Retina (tissue), 1 donor: ENCODE data around the gene ZNF586.
"Not testable (repeated sequence)": the region's sequence is repeated elsewhere in the genome, so short reads cannot be mapped to it uniquely, and the experiment has no call there.

Experiments
- DNase-seq: peaks from one replicate; pipeline ENCODE4 v3.0.0-alpha.2; 2016

Gene ZNF586

DNA sequence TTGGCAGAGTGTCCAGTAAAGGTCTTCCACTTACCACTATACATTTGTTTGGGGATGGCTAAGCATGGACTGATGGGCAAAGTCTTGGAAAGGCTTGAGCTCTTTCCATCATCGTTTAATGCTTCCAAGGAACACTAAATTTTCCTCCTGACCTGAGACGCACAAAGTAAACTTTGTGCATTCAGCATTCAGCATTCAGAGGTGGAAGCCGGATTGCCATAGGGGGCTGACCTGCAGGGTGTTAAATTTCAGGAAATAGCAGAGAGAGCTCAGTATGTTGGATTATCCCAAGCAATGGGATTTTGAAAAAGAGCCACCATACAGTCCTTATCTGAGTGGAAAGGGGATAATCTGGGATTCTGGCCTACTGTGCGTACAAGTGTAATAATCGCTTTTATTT lies 31.2 kb downstream of the ZNF586 start:
- no peak for DNase-seq

DNA sequence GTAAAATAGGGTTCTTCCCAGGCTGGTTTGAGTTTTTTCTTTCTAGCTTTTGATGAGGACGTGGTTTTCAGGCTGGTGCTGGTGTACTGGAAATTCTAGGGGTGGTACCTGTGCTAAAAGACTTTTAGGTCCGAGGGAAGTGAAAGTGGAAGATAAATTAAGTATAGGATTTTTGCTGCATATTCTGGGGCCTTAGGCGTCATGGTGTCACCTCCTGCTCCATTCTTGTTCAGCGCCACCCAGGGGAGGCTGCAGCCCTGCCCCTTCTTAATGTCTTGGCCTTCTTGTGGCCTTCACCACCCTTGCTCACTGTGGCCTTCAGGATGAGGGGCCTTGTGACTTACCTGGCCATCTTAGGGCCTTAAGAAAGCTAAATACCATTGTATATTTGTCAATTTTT lies 32.8 kb downstream of the ZNF586 start:
- no peak for DNase-seq

DNA sequence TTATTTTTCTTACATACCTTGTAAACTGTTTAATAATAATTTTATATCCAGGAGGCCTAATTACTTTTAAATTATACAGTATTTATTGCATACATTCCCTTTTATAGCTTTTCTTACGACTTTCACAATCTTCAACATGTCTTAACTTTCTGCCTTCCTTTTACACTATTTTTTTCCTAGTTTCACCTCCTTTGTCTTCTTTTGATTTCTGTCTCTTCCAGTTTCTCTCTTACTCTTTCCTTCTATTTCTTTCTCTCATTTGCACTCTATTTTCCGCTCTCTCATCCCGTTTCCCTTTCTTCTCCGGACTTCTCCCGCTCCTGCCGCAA lies 33.8 kb downstream of the ZNF586 start:
- no peak for DNase-seq

DNA sequence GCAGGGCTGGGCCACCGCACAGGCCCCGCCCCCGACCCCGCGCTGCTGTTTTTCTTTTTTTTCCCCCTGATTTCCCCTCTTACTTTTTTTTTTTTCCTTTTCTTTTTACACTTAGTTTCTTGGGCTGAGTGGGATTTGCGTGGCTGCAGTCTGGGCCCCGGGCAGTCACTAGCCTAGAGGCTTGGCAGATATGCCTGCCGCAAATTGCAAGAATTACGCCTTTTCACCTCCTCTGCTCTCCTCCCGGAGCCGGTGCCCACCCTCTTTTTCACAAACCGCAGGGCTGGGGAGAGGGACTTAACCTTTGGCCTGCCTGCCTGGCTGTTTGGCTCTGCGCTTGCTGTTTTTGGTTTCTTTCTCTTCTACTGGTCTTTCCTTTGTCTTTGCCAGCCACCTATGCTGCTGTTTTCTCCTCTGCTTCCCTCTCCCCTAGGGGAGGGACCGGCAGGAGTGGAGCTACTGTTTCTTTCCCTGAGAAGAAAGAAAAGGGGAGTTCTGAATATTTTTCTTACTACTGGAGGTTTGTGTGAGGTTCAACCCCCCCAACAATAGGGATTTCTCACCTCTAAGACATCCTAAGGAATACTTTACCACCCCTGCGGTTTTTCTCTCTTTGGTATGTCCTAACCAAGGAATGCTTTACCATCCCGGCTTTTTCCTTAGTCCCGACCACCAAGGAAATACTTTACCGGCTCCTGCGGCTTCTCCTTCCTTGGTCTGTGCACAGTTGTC lies 34.3 kb downstream of the ZNF586 start:
- DNase-seq = peak; percentile 83

DNA sequence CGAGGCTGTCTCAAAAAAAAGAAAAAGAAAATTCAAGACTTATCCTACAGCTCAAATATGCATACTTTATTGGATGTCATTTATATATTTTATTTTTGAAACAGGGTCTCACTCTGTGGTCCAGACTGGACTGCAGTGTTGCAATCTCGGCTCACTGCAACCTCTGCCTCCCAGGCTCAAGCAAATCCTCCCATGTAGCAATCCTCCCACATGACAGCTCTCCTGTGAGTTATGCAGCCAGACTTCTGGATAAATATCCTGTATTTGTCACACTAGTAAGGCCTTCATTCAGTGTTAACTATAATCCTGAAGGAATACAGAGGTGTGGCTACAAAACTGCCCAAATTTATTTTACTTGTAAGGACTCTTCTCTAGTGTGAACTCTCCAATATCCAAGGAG lies 38.1 kb downstream of the ZNF586 start:
- DNase-seq = no peak

DNA sequence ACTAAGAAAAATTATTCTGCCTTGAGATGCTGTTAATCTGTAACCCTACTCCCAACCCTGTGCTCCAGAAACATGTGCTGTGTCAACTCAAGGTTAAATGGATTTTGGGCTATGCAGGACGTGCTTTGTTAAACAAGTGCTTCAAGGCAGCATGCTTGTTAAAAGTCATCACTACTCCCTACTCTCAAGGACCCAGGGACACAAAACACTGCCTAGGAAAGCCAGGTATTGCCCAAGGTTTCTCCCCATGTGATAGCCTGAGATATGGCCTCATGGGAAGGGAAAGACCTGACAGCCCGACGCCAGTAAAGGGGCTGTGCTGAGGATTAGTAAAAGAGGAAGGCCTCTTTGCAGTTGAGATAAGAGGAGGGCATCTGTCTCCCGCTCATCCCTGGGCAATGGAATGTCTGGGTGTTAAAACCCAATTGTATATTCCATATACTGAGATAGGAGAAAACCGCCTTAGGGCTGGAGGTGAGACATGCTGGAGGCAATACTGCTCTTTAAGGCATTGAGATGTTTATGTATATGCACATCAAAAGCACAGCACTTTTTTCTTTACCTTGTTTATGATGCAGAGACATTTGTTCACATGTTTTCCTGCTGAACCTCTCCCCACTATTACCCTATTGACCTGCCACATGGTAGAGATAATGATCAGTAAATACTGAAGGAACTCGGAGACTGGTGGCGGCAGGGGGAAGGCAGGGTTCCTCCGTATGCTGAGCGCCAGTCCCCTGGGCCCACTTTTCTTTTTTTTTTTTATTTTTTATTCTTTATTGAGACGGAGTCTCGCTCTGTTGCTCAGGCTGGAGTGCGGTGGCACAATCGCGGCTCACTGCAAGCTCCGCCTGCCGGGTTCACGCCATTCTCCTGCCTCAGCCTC lies 41.2 kb downstream of the ZNF586 start:
- not testable (repeated sequence) for DNase-seq

DNA sequence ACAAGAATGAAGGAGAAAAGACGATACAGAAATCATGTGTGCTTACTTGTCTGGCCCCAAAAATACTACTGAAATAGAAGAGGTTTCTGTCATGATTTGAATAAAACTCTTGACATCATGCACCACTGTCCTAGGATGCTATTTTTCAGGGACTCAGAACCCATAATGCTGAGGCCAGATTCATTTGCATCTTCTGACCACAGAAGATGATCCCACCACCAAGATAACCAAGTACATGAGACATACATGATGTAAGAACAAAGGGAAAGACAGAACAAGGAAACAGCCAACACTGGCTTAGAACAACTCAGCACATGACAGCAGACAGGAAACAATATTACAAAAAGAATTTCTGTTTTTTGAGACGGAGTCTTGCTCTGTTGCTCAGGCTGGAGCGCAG lies 42.8 kb downstream of the ZNF586 start:
- no peak for DNase-seq

DNA sequence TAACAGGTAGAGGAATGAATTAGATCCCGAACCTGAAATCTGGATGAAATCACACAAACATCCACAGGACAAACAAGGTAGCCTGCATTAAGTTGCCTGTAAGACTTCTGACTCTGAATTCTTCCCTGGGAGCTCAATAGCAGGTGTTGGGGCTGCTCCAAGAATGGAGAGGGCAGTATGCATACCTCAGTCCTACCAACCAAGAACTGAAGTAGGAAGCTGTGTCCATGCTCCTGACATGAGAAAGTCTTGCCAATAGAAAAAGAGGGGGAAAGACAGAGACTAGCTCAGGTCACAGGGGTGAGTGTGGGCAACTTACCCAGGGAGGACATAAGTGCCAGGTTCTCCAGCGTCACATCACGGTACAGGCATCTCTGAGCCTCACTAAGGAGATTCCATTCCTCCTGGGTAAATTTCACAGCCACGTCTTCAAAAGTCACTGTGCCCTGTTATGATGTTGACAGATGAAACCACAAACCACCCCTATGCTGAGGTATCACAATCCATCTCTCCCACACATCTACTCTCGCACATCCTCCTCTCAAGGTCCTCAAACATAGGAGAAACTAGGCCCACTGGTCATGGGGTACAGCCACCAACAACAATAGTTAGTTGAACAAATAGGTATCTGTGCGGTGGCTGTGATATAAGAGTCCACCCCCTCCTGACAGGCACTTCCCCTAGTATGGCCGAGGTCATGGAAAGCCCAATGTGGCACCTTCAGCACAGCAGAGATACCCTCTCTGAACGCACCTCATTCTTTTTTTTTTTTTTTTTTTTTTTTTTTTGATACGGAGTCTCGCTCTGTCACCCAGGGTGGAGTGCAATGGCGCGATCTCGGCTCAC lies 43.7 kb downstream of the ZNF586 start:
- DNase-seq = not testable (repeated sequence)

DNA sequence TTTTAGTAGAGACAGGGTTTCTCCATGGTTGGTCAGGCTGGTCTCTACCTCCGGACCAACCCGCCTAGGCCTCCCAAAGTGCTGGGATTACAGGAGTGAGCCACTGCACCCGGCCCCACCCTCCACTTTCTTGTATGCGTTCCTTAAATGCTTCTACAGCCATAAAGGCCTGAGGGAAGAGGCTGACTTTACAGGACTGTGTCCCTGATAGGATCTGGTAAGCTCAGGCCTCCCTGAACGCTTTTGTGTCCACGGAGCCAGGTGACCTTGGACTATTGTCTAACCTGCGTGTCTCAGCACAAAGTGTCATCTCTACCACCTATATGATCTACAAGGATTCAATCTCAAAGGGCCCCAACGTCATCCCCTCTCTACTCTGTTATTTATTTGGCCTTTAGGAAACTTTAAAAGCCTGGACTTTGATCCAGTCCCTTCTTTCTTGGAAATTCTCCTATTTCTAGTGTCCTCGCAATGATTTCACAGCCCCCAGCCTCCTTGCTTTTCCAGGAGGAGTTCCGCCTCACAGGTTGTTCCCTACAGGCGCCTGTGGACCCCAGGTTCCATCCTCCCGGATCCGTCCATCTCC lies 44.5 kb downstream of the ZNF586 start:
- DNase-seq = no peak

DNA sequence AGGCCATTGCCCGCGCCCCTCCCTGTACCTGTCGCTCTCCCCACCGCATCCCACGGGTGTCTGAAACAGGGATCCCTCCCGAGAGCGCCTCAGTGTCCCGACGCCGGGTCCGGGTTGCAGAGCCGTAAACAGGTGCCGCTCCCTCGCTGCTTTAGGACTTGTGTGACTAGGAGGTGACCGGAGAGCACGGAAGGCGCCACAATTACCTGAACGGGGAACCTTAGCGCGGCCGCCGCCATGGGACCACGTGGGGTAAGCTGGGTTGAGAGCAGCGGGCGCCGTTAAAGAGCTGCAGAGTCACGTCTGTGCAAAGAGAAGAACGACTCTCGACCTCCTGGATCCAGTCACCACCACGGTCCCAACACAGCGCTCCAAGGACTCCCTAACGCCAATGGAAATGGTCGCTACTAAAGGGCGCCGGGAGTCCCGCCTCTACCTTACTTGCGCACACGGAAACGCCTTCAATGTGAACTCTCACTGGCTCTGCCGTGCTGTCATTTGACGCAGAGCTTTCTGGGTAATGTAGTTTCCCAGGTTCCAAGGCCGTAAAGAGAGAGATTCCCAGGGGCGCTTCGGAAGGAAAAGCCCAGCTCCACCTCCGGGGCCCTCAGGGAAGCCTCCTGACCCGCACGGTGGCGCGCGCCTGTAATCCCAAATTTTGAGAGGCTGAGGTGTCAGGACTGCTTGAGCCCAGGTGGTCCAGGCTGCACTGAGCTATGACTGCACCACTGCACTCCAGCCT lies 45.2 kb downstream of the ZNF586 start, which contains the start of gene ZNF552:
Gene ZNF552, minus strand, starts transcription at position 409 of the 742 bp plus-strand sequence. Its CDS starts 170 bp downstream, at position 239.
- peak; percentile 89 for DNase-seq

DNA sequence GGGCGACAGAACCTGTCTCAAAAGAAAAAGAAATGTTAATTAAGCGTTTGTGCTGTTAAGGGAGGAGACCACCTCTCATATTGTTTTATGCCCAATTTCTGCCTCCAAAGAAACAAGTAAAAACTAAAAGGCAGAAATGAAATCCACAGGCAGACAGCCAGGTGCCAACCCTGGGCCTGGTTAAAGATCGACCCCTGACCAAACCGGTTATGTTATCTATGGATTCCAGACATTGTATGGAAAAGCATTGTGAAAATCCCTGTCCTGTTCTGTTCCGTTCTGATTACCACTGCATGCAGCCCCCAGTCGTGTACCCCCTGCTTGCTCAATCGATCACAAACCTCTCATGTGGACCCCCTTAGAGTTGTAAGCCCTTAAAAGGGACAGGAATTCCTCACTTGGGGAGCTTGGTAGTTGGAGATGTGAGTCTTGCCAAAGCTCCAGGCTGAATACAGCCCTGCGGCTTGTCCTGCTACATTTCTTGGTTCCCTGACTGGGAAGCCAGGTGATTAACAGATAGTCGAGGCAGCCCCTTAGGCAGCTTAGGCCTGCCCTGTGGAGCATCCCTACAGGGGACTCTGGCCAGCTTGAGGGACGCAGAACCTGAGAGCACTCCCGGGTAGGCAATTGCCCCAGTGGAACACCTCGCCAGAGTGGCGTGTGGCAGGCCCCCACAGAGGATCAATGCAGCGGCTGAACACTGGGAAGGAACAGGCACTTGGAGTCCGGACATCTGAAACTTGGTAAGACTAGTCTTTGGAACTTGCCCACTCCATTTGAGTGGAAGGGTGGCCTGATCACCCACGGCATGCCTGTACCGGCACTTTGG lies 46.0 kb downstream of the ZNF586 start:
- DNase-seq = no peak

DNA sequence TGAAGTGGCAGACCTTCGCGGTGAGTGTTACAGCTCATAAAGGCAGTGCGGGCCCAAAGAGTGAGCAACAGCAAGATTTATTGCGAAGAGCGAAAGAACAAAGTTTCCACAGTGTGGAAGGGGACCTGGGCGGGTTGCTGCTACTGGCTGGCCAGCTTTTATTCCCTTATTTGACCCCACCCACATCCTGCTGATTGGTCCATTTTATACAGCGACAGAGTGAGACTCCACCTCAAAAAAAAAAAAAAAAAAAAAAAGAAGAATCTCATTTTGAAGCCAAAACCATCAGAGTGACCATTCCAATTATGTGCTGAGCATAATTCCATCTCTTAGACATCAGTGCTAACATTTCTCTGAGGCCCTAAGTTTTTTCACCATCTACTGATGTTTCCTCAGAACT lies 47.2 kb downstream of the ZNF586 start:
- no peak for DNase-seq

DNA sequence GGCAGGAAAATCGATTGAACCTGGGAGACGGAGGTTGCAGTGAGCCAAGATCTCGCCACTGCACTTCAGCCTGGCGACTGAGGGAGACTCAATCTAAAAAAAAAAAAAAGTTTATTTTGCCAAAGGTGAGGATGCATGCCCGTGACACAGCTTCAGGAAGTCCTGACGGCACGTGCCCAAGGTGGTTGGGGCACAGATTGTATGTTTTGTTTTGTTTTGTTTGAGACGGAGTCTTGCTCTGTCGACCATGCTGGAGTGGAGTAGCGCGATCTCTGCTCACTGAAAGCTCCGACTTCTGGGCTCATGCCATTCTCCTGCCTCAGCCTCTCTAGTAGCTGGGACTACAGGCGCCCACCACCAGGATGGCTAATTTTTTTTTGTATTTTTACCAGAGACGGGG lies 48.5 kb downstream of the ZNF586 start:
- DNase-seq = no peak

DNA sequence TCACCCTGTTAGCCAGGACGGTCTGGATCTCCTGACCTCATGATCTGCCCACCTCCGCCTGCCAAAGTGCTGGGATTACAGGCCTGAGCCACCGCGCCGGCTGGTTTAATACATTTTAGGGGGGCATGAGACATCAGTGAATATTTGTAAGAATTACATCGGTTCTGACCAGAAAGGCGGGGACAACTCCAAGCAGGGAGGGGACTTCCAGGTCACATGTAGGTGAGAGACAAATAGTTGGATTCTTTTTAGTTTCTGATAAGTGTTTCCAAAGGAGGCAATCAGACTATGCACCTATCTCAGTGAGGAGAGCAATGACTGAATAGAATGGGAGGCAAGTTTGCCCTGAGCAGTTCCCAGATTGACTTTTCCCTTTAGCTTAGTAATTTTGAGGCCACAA lies 48.9 kb downstream of the ZNF586 start:
- no peak for DNase-seq

DNA sequence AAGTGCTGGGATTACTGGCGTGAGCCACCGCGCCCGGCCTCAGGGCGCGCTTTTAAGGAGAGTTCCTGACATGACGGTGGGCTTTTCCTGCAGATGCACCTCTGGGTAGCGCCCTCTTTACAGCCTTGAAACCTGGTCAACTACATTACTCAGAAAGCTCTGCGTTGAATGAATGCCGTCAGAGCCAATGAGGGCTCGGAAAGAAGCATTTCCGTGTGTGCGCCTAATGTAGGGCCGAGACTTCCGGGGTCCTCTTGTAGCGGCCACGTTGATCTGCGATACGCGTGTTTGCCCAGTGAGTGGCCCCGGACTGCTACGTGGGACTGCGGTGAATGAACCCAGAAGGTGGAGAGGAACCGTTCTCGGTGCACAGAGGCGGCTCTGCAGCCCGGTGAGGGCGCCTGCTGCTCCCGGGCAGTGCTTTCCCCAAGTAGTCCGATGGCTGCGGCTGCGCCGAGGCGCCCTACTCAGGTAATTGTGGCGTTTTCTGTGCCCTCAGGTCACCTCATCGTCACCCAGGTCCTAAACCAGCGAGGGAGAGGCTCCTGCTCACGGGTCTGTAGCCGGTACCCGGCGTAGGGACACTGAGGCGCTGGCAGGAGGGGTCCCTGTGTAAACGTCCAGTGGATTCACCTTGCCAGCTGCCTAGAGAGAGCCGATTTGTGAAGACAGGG lies 50.1 kb downstream of the ZNF586 start:
- DNase-seq = peak; percentile 88

DNA sequence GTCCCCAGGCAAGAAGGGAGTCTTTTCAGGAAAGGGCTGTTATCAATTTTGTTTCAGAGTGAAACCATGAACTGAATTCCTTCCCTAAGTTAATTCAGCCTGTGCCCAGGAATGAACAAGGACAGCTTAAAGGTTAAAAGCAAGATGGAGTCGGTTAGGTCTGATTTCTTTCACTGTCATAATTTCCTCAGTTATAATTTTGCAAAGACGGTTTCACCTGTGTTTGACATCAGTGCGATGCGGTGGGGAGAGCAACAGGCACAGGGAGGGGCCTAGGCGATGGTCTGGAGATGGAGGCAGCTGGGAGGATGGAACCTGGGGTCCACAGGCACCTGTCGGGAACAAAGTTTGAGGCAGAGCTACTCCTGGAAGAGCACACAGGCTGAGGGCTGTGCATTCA lies 51.1 kb downstream of the ZNF586 start:
- DNase-seq = no peak

DNA sequence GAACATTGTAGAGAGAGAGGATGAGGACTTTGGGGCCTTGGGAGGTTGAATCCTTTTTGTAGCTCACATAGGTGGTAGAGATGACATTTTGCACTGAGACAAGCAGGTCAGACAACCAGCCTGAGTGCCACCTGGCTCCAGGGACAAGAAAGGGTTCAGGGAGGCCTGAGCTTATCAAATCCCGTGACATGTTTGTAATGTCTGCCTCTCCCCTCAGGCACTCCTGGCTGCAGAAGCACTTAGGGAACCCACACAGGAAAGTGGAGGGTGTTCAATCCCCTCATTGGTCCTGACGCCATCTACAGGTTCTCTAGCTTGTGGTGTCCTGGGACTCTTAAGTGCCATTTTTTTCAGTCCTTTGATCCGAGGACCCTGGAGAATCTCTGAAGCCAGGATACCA lies 51.6 kb downstream of the ZNF586 start:
- not testable (repeated sequence) for DNase-seq

DNA sequence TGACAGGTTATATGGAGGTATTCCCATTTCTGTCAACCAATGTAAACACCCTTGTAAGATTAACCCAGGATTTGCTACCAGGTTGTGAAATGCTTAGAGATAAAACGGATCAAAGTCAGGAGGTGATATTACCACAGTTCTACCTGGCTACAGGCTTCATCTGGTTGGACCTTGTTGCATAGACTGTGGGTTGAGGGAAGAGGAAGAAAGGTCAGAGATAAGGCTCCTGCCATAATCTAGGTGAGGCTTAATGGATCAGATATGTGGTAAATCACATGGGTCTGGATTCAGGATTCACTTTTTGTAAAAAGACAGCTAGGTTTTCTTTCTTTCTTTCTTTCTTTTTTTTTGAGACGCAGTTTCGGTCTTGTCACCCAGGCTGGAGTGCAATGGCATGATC lies 52.0 kb downstream of the ZNF586 start:
- not testable (repeated sequence) for DNase-seq

DNA sequence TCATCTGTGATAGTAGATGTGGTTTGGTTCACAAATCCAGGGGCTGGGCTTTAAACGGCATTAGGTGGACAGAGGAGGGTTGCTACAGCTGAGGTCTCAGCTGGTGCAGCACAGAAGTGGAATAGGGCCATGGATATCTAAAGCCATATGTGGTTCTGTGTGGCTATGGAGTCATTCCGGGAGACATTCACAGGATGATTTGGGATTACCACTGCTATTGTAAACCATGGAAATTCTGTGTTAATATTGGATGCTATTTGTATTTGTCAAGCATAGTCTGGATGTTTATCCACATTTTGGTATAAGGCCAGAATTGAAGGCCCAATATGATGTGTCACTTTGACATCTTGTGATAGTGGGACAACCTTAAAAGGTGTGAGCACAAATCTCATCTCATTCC lies 53.7 kb downstream of the ZNF586 start:
- DNase-seq = not testable (repeated sequence)

DNA sequence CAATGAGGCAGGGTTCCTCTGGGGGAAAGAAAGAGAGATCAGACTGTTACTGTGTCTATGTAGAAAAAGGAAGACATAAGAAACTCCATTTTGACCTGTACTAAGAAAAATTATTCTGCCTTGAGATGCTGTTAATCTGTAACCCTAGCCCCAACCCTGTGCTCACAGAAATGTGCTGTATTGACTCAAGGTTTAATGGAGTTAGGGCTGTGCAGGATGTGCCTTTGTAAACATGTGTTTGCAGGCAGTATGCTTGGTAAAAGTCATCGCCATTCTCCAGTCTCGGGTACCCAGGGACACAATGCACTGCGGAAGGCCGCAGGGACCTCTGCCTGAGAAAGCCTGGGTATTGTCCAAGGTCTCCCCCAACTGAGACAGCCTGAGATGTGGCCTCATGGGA lies 54.1 kb downstream of the ZNF586 start:
- not testable (repeated sequence) for DNase-seq

DNA sequence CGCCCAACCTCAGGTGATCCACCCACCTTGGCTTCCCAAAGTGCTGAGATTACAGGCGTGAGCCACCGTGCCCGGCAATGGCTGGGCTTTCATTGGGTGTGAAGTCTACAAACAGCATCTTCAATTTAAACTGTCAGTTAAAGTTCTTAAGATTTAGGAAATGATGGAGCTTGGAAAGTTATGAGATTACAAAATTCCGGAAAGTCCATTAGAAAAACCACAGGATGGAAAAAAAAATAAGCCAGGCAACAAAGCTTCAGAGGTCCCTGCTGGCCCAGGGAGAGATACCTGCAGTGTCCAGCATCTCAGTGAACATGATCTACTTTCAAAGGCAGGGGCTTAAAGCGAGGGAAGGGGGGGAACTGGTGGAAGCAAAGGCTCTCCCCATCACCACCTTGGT lies 56.0 kb downstream of the ZNF586 start:
- DNase-seq = no peak
